OCI-LY3 (cell line): Measurements from ENCODE around the gene SRC.

Source experiments
- CTCF ChIP-seq: fragments of 200-600, 300-600 bp; sonication (generic); IDR thresholded peaks from 2 replicates; pipeline ENCODE4 v1.5.1; 2014; ENCODE audit warnings: antibody characterized with exemption, low read length, low read depth
- EZH2phosphoT487 ChIP-seq: fragments of 200-600 bp; shearing (Covaris generic); IDR thresholded peaks from 2 replicates; pipeline ENCODE4 v1.6.1; 2018; ENCODE audit warnings: antibody characterized with exemption, mixed run types, low read depth

DNA sequence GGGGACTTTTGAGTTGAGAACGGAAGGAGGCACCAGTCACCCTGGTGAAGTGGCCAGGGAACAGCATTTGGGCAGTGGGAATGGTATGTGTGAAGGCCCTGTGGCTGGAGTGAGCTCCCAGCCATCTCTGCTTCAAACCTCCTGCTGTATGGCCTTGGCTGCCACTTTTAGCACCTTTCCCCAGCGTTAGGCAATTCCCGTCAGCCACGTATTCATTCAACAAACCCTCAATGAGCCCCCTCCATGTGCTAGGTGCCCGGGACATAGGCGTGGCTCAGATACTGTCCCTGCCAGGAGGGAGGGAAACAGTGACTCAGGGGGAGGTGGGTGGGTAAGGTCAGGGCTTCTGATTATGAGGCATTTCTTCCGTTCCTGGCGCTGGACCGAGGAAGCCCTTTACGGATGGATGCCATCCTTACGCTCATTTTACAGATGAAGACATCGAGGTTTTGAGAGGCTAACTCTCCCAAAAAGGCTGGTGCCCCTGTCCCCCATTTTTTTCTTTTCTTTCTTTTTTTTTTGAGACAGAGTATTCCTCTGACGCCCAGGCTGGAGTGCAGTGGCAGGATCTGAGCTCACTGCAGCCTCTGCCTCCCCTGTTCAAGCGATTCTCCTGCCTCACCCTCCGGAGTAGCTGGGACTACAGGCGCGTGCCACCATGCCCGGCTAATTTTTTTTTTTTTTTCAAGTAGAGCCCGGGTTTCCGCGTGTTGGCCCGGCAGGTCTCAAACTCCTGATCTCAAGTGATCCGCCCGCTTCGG lies 37.5 kb downstream of the SRC start:
- no peak for TF ChIP-seq CTCF
- no peak for TF ChIP-seq EZH2phosphoT487
